HL-60/S4 treated with phorbol 12-myristate 13-acetate at 8.2 ng/mL for 4 days and 3 days (cell line): ENCODE data around the gene C21orf58.

Source experiments
- in situ Hi-C: fragments of 300-500 bp; cut with MboI; formaldehyde crosslinking; loops from 2 replicates; pipeline ENCODE4 v1.15.0; 2022; ENCODE audit warnings: low sequenced_read_pairs

Gene C21orf58

GRCh38 chr21:46264690-46265144, 59.0 kb downstream of the C21orf58 start:
- in situ Hi-C loops, result no loop called here

GRCh38 chr21:46264046-46264689, 59.5 kb downstream of the C21orf58 start:
- in situ Hi-C loops, result no loop called here

GRCh38 chr21:46256501-46256994, 67.1 kb downstream of the C21orf58 start:
- in situ Hi-C loops, result no loop called here

- in situ Hi-C loops, result no loop called here
These were observed 67.8 kb downstream of the C21orf58 start for GRCh38 chr21:46255758-46256337.

- in situ Hi-C loops, result no loop called here
These were observed 68.5 kb downstream of the C21orf58 start for GRCh38 chr21:46255166-46255565.

GRCh38 chr21:46254208-46254975, 69.3 kb downstream of the C21orf58 start:
- in situ Hi-C loops, result no loop called here

GRCh38 chr21:46253610-46254124, 70.0 kb downstream of the C21orf58 start:
- in situ Hi-C loops, result no loop called here

GRCh38 chr21:46252840-46253239, 70.8 kb downstream of the C21orf58 start:
- in situ Hi-C loops, result no loop called here
